H1 (cell line): ENCODE results near the gene MARCHF9. TPM values are rescaled to one million over a fixed set of nuclear protein-coding genes. Genes with fewer than 3 reads are reported as not detected.

ENCODE experiments used
- CTCF ChIA-PET: fragments of 300-600 bp; sonication (Branson Sonifier 250); formaldehyde crosslinking; loops from one replicate; lab custom pipeline; 2021; ENCODE audit not compliant: partially characterized antibody; lab: Charles Lee
- POLR2A ChIA-PET: fragments of 300-600 bp; sonication (Branson Sonifier 250); formaldehyde crosslinking; loops from one replicate; lab custom pipeline; 2021; ENCODE audit warnings: inconsistent platforms; ENCODE audit not compliant: partially characterized antibody; lab: Charles Lee
- DNase-seq, 2 experiments: peaks; one replicate each; pipeline versions ENCODE4 v3.0.0 to v3.0.0-alpha.2; 2010 to 2022; ENCODE audit warnings: low spot score in 2 of 2, low read depth in 1 of 2, mixed read lengths in 1 of 2
- FAIRE-seq: peaks from 2 replicates; lab custom pipeline; 2011; peaks lifted over from hg19 to GRCh38; lab: Jason Lieb, UNC
- H2AFZ ChIP-seq: 2 replicates; pipeline ENCODE4 v1.8.1; 2012; ENCODE audit warnings: low read length, inconsistent platforms
- H2AK5ac ChIP-seq: 2 replicates; pipeline ENCODE4 v1.6.1; 2013; ENCODE audit warnings: low read depth, low read length
- H2BK120ac ChIP-seq: replicated peaks from 2 replicates; pipeline ENCODE3; 2013; ENCODE audit warnings: low read depth, low read length, inconsistent platforms
- H2BK12ac ChIP-seq: 2 replicates; pipeline ENCODE4 v1.6.1; 2013; ENCODE audit warnings: low read depth, low read length
- H2BK15ac ChIP-seq: 2 replicates; pipeline ENCODE4 v1.6.1; 2013; ENCODE audit warnings: low read length
- H2BK20ac ChIP-seq: 2 replicates; pipeline ENCODE4 v1.6.1; 2013; ENCODE audit warnings: low read length
- H2BK5ac ChIP-seq: 2 replicates; pipeline ENCODE4 v1.6.1; 2013; ENCODE audit warnings: low read depth, low read length
- H3K14ac ChIP-seq: 2 replicates; pipeline ENCODE4 v1.6.1; 2013; ENCODE audit warnings: inconsistent platforms; ENCODE audit not compliant: insufficient read length
- H3K18ac ChIP-seq: 2 replicates; pipeline ENCODE4 v1.6.1; 2013; ENCODE audit warnings: low read length; ENCODE audit errors: extremely low read depth
- H3K23ac ChIP-seq: 2 replicates; pipeline ENCODE4 v1.6.1; 2013; ENCODE audit warnings: inconsistent platforms; ENCODE audit not compliant: insufficient read length
- H3K23me2 ChIP-seq: 2 replicates; pipeline ENCODE4 v1.6.1; 2013; ENCODE audit warnings: low read depth, low read length
- H3K27ac ChIP-seq: 2 replicates; pipeline ENCODE4 v1.6.1; 2011; ENCODE audit warnings: low read depth, low read length, inconsistent platforms
- H3K27me3 ChIP-seq, 4 experiments: replicated peaks in 1 of 4; 1 replicate in 1 of 4; 2 replicates in 3 of 4; pipeline versions ENCODE4 v1.6.1 to v1.8.1; 2011 to 2013; ENCODE audit warnings: low read length in 3 of 4, mild to moderate bottlenecking in 3 of 4, inconsistent platforms in 2 of 4, mixed read lengths in 2 of 4, moderate library complexity in 1 of 4; ENCODE audit not compliant: control insufficient read depth in 3 of 4, insufficient read depth in 3 of 4; ENCODE audit errors: extremely low read depth in 1 of 4
- H3K36me3 ChIP-seq, 4 experiments: 2 replicates each; pipeline versions ENCODE4 v1.6.1 to v1.8.1; 2011 to 2013; ENCODE audit warnings: mild to moderate bottlenecking in 4 of 4, low read length in 3 of 4, moderate library complexity in 2 of 4, control low read depth in 1 of 4, inconsistent platforms in 1 of 4; ENCODE audit not compliant: insufficient read depth in 4 of 4, control insufficient read depth in 2 of 4
- H3K4ac ChIP-seq: replicated peaks from 2 replicates; pipeline ENCODE3; 2013; ENCODE audit warnings: low read length, low read depth, mixed read lengths, inconsistent platforms; ENCODE audit not compliant: insufficient read length
- H3K4me1 ChIP-seq, 4 experiments: replicated peaks in 1 of 4; 1 replicate in 1 of 4; 2 replicates in 3 of 4; pipeline versions ENCODE4 v1.6.1 to v1.8.1; 2011 to 2013; ENCODE audit warnings: low read length in 3 of 4, inconsistent platforms in 2 of 4, mixed read lengths in 1 of 4; ENCODE audit not compliant: insufficient read depth in 4 of 4, control insufficient read depth in 3 of 4
- H3K4me2 ChIP-seq, 2 experiments: 2 replicates each; pipeline versions ENCODE4 v1.6.1 to v1.8.1; 2011 to 2013; ENCODE audit warnings: low read depth in 2 of 2, low read length in 2 of 2, control low read depth in 1 of 2, inconsistent platforms in 1 of 2, mild to moderate bottlenecking in 1 of 2; ENCODE audit not compliant: insufficient read depth in 1 of 2
- H3K4me3 ChIP-seq, 4 experiments: fragments of 200-600, 300-600 bp in 1 of 4; sonication (generic), shearing (Covaris generic), sonication (Bioruptor Twin) in 1 of 4; 2 replicates each; pipeline versions ENCODE4 v1.5.1 to v1.8.1; 2011 to 2016; ENCODE audit warnings: low read length in 4 of 4, low read depth in 3 of 4, control low read depth in 2 of 4, inconsistent platforms in 2 of 4, mild to moderate bottlenecking in 2 of 4, mixed read lengths in 1 of 4, moderate library complexity in 1 of 4; ENCODE audit not compliant: insufficient read depth in 2 of 4; ENCODE audit errors: extremely low read depth in 1 of 4
- H3K56ac ChIP-seq: replicated peaks from 2 replicates; pipeline ENCODE3; 2013; ENCODE audit warnings: low read depth, mild to moderate bottlenecking, mixed read lengths, low read length, inconsistent platforms; ENCODE audit not compliant: insufficient read length
- H3K79me1 ChIP-seq: 2 replicates; pipeline ENCODE4 v1.6.1; 2013; ENCODE audit warnings: low read depth, low read length, control low read depth
- H3K79me2 ChIP-seq, 2 experiments: 2 replicates each; pipeline versions ENCODE4 v1.6.1 to v1.8.1; 2012 to 2013; ENCODE audit warnings: low read length in 2 of 2, mild to moderate bottlenecking in 2 of 2, inconsistent platforms in 1 of 2; ENCODE audit not compliant: insufficient read depth in 2 of 2, control insufficient read depth in 1 of 2
- H3K9ac ChIP-seq, 4 experiments: replicated peaks in 1 of 4; 1 replicate in 1 of 4; 2 replicates in 3 of 4; pipeline versions ENCODE4 v1.6.1 to v1.8.1; 2011 to 2013; ENCODE audit warnings: low read depth in 3 of 4, low read length in 3 of 4, control low read depth in 2 of 4, mild to moderate bottlenecking in 2 of 4, moderate library complexity in 2 of 4, inconsistent platforms in 1 of 4; ENCODE audit errors: extremely low read depth in 1 of 4
- H3K9me3 ChIP-seq, 2 experiments: 2 replicates each; pipeline versions ENCODE4 v1.6.1 to v1.8.1; 2012 to 2013; ENCODE audit warnings: mild to moderate bottlenecking in 2 of 2, moderate library complexity in 2 of 2, control low read depth in 1 of 2, inconsistent platforms in 1 of 2, low read depth in 1 of 2, low read length in 1 of 2, mixed read lengths in 1 of 2; ENCODE audit not compliant: insufficient read depth in 2 of 2
- H4K20me1 ChIP-seq, 2 experiments: replicated peaks in 1 of 2; 2 replicates each; pipeline versions ENCODE3 to v1.8.1; 2011 to 2013; ENCODE audit warnings: inconsistent platforms in 2 of 2, low read length in 2 of 2, mild to moderate bottlenecking in 1 of 2; ENCODE audit not compliant: insufficient read depth in 2 of 2, control insufficient read depth in 1 of 2
- H4K5ac ChIP-seq: 2 replicates; pipeline ENCODE4 v1.6.1; 2013; ENCODE audit warnings: low read length, low read depth, mixed read lengths, inconsistent platforms; ENCODE audit not compliant: insufficient read length
- H4K8ac ChIP-seq: 2 replicates; pipeline ENCODE4 v1.8.0; 2013; ENCODE audit warnings: mild to moderate bottlenecking, moderate library complexity, low read length, inconsistent platforms; ENCODE audit not compliant: insufficient read depth; ENCODE audit errors: extremely low read depth
- H4K91ac ChIP-seq: replicated peaks from 2 replicates; pipeline ENCODE3; 2013; ENCODE audit warnings: low read length, mixed read lengths, inconsistent platforms; ENCODE audit not compliant: insufficient read length
- E2F6 ChIP-seq: IDR thresholded peaks from 2 replicates; pipeline ENCODE4 v1.6.1; 2012; ENCODE audit warnings: inconsistent platforms
- GTF2F1 ChIP-seq: IDR thresholded peaks from 2 replicates; pipeline ENCODE4 v1.6.1; 2012; ENCODE audit warnings: low read depth, low read length, improper control_type of control experiment, borderline replicate concordance
- WGBS, 2 experiments: shearing (Covaris generic) in 1 of 2; methylation state at CpG; one replicate each; pipeline versions ENCODE4 v1.1.6 to v1.1.7; 2013 to 2015; ENCODE audit warnings: low lambda C conversion rate in 2 of 2, mixed read lengths in 2 of 2, inconsistent platforms in 1 of 2, low coverage in 1 of 2, missing lambda C conversion rate in 1 of 2; ENCODE audit not compliant: insufficient replicate concordance in 2 of 2, insufficient coverage in 1 of 2, insufficient read length in 1 of 2; ENCODE audit errors: extremely low coverage in 1 of 2, missing lambda C conversion rate in 1 of 2; 5-methylcytosine and 5-hydroxymethylcytosine counted together
- polyA plus RNA-seq, 7 experiments: library from polyadenylated mRNA; depleted of rRNA in 3 of 7; stranded (reverse) in 5 of 7; unstranded in 2 of 7; fragments of >200 nt in 5 of 7; fragments of 200-250 nt in 2 of 7; gene quantifications; 1 replicate in 5 of 7; 2 replicates in 1 of 7; 4 replicates in 1 of 7; pipeline versions ENCODE4 v1.2.1 to v1.2.3, GENCODE V29; 2011 to 2013; ENCODE audit warnings: missing spikeins in 2 of 7, mixed read lengths in 2 of 7
- total RNA-seq: library from RNA; stranded (reverse); fragmentation: NEBNext Ultra II Directional; extraction: Animal tissue kit (Norgen Biotek cat#: 25700); gene quantifications from 2 replicates; pipeline ENCODE4 v1.2.1, GENCODE V29; 2021
- TF ChIP-seq, protein P1 (sequence below): IDR thresholded peaks from 2 replicates; pipeline ENCODE4 v1.6.1; 2011; ENCODE audit warnings: low read depth, mild to moderate bottlenecking, low read length; ENCODE audit not compliant: insufficient read depth

MARCHF9 gene
- total and polyA plus RNA-seq, 2 of the 8 experiments (the other 6 are each of a cell fraction or from before 2014, with no cell fraction given), result 6.4 to 7.8 TPM

DNA sequence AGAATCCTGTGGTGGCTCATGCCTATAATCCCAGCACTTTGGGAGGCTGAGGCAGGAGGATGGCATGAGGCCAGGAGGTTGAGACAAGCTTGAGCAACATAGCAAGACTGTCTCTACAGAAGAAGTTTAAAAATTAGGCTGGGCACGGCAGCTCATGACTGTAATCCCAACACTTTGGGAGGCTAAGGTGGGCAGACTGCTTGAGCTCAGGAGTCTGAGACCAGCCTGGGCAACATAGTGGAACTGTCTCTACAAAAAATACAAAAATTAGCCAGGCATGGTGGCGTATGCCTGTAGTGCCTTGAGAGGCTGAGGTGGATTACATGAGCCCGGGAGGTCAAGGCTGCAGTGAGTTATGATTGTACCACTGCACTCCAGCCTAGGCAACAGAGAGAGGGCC, 13.0 kb downstream of the MARCHF9 start:
- H3K4me2 ChIP-seq, result no peak overlapping the region; a peak in 1 of 4 replicates
- peaks cover 0 to 4% of the 10 kb centered on the region in 2 experiments for H4K20me1 ChIP-seq
- peaks cover 22 to 39% (median 37%) of the 10 kb centered on the region in 4 experiments for H3K27me3 ChIP-seq
- no peak for TF ChIP-seq E2F6
- no peak for TF ChIP-seq GTF2F1
- TF ChIP-seq, protein P1, sequence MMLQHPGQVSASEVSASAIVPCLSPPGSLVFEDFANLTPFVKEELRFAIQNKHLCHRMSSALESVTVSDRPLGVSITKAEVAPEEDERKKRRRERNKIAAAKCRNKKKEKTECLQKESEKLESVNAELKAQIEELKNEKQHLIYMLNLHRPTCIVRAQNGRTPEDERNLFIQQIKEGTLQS, result no peak

More for the DNA sequence above, 13.0 kb downstream of the MARCHF9 start:
- no peaks in the 10 kb centered on the region for H3K9me3 ChIP-seq
- no peak overlapping the region for H2AK5ac ChIP-seq
- H3K9ac ChIP-seq, result no peak overlapping the region
- H2BK120ac ChIP-seq, result no peak overlapping the region
- no peak overlapping the region for H4K8ac ChIP-seq
- no peak overlapping the region for H3K23ac ChIP-seq
- no peak overlapping the region for H2AFZ ChIP-seq
- H3K18ac ChIP-seq, result no peak overlapping the region
- no peak overlapping the region for H2BK12ac ChIP-seq
- WGBS, 2 experiments, result 87% methylated on average over 3 of the region's 3 CpGs; no CpG with 5 or more reads in 1 of the 2 experiments
- peaks cover 11 to 17% (median 14%) of the 10 kb centered on the region in 4 experiments; a peak in 7 of 8 replicates for H3K36me3 ChIP-seq
- no peak overlapping the region for H3K4me3 ChIP-seq
- H3K79me2 ChIP-seq, result 0 out of 4 replicates have a peak, but pooled peaks cover 0 to 7% of the 10 kb centered on the region in 2 experiments
- no peak overlapping the region for H4K5ac ChIP-seq
- H3K14ac ChIP-seq, result no peak overlapping the region
- H3K79me1 ChIP-seq, result no peaks in the 10 kb centered on the region; the same call in 1 of the 2 replicates
- H2BK15ac ChIP-seq, result no peak overlapping the region
- POLR2A ChIA-PET, result interaction anchor here (0.6 to 5.3 kb wide), 13 partner anchors 9 to 77 kb away, joined by 3 to 35 read pairs (median 4); partner anchors contain the start of genes CDK4, TSFM and TSPAN31
- DNase-seq (no peak), FAIRE-seq (no peak)
- peaks cover 13 to 25% (median 20%) of the 10 kb centered on the region in 4 experiments for H3K4me1 ChIP-seq
- H3K4ac ChIP-seq, result no peak overlapping the region
- H2BK5ac ChIP-seq, result no peak overlapping the region
- peaks cover 33% of the 10 kb centered on the region for H3K23me2 ChIP-seq
- no peak overlapping the region for H3K56ac ChIP-seq
- no peak overlapping the region for H3K27ac ChIP-seq
- no peak overlapping the region for H2BK20ac ChIP-seq
- CTCF ChIA-PET, result interaction anchor here (1.0 to 3.9 kb wide), 9 partner anchors 9 to 145 kb away, joined by 3 to 40 read pairs (median 6); partner anchors contain the start of gene TSFM
- H4K91ac ChIP-seq, result no peak overlapping the region
